ENCODE results near the gene PTPN13.

The PTPN13 gene

DNA sequence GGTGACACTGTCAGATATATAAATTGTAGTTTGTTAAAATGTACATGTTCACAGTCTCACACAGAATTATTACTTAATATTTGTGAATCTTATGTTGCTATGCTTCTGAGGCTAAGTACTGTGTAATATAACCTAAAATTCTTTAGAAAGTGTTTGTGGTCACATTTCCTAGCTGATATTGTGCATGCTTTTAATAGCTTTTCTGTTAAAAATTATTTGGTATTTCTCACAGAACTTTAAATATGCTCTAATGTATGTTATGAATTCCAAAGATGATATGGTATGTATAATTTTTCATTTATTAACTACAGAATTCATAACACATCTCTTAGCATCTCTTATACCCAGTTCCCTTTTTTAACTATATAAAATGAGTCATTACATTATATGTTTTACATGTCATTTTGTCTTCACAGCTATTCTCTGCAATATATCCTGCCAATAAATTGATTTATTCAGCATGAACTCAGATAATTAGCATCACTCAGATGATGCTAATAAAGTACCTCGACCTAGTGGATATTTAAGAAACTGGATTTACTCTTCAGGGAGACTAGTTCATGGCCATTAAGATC is 9.3 kb downstream of the PTPN13 start:
- TF ChIP-seq, protein P1, sequence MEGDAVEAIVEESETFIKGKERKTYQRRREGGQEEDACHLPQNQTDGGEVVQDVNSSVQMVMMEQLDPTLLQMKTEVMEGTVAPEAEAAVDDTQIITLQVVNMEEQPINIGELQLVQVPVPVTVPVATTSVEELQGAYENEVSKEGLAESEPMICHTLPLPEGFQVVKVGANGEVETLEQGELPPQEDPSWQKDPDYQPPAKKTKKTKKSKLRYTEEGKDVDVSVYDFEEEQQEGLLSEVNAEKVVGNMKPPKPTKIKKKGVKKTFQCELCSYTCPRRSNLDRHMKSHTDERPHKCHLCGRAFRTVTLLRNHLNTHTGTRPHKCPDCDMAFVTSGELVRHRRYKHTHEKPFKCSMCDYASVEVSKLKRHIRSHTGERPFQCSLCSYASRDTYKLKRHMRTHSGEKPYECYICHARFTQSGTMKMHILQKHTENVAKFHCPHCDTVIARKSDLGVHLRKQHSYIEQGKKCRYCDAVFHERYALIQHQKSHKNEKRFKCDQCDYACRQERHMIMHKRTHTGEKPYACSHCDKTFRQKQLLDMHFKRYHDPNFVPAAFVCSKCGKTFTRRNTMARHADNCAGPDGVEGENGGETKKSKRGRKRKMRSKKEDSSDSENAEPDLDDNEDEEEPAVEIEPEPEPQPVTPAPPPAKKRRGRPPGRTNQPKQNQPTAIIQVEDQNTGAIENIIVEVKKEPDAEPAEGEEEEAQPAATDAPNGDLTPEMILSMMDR (IDR thresholded peaks at IDR 0.05; ENCODE audit: low read depth, low read length, missing control alignments): no peak
- H3K4me3 ChIP-seq (ENCODE audit: low read depth, low read length): no peak overlapping the region
- no peak for DNase-seq (ENCODE audit: low read depth)

DNA sequence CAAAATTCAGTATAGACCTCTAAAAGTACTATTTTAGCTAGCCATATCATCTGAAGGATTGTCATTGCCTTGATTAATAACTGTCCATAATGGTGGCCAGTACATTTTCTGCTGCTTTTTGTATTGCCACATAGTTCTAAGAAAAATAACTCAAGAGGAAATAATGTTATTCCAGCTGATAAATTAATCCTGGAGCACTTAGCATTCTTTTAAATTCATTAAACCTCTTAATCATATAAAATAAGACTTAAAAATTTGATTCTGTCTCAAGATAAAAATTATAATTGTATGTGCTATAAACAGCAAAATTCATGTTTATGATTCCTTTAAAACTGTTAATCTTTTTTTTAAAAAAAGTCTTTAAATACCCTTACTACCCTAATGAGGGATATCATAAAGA is 12.7 kb downstream of the PTPN13 start:
- H3K4me3 ChIP-seq (ENCODE audit: low read depth, low read length): no peak overlapping the region
- DNase-seq (ENCODE audit: low read depth): no peak
- TF ChIP-seq, protein P1 (IDR thresholded peaks at IDR 0.05; ENCODE audit: low read depth, low read length, missing control alignments): no peak

DNA sequence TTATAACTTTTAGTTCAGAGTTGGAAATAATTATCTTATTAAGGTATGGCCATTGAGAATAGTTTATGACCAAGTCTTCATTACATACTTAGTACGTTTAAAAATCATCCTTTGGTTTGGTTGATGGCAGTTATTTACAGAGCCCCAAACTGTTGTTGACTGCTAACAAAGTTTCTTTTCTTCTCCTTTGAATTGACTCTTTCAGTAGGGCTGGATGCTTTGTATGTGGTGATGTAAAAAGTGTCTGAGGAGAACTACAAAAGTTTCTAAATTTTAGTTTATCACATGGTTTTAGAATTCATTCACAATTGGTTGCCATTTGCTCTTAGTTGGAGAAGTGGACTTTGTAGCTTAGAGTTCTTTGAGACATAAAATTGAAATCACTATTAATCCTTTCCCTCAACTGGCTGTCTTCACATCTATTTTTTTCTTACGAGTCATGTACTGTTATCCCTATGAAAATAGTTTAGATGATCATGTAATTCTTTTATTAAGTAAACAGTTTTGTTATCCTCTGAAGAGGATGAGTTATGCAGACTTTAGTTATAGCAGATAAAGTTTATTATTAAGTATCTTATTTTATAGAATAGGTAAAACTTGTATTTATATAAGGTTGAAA is 14.8 kb downstream of the PTPN13 start:
- TF ChIP-seq, protein P1 (IDR thresholded peaks at IDR 0.05; ENCODE audit: low read depth, low read length, missing control alignments): no peak
- DNase-seq (ENCODE audit: low read depth): no peak
- no peak overlapping the region for H3K4me3 ChIP-seq (ENCODE audit: low read depth, low read length)

- no peak overlapping the region for H3K4me3 ChIP-seq (ENCODE audit: low read depth, low read length)
- TF ChIP-seq, protein P1 (IDR thresholded peaks at IDR 0.05; ENCODE audit: low read depth, low read length, missing control alignments): no peak
- DNase-seq (ENCODE audit: low read depth): no peak
Measured at GRCh38 chr4:86611757-86612156, 17.6 kb downstream of the PTPN13 start.

- TF ChIP-seq, protein P1 (IDR thresholded peaks at IDR 0.05; ENCODE audit: low read depth, low read length, missing control alignments): no peak
- no peak overlapping the region for H3K4me3 ChIP-seq (ENCODE audit: low read depth, low read length)
- no peak for DNase-seq (ENCODE audit: low read depth)
Measured at GRCh38 chr4:86613734-86614133, 19.6 kb downstream of the PTPN13 start.

- TF ChIP-seq, protein P1 (IDR thresholded peaks at IDR 0.05; ENCODE audit: low read depth, low read length, missing control alignments): no peak
- no peak for DNase-seq (ENCODE audit: low read depth)
- no peak overlapping the region for H3K4me3 ChIP-seq (ENCODE audit: low read depth, low read length)
Measured at GRCh38 chr4:86614865-86615264, 20.8 kb downstream of the PTPN13 start.

DNA sequence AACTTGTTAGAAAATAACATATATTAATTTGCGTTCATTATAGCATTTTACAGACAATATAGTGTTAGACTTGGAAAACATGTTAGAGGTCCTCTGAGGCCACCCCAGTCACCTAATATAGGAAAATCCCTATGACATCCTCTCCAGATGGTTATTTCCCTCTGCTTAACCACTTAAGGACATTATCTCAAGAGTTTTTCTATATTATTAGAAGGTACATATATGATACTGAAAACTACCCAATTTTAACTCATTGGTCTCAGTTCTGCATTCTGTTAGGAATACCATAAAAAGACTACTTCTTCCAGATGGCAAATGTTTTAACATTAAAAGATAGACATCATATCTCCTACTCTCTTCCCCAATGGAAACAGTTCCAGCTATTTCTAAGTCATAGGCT is 21.4 kb downstream of the PTPN13 start:
- H3K4me3 ChIP-seq (ENCODE audit: low read depth, low read length): no peak overlapping the region
- DNase-seq (ENCODE audit: low read depth): no peak
- TF ChIP-seq, protein P1 (IDR thresholded peaks at IDR 0.05; ENCODE audit: low read depth, low read length, missing control alignments): no peak
